Articular chondrocyte of knee joint (primary cell): ENCODE results near the gene SSR2. TPM values are rescaled to one million over a fixed set of nuclear protein-coding genes. Genes with fewer than 3 reads are reported as not detected.

Experiments used
- total RNA-seq: library from RNA; depleted of rRNA; stranded (reverse); fragments of >200 nt; gene quantifications from 2 replicates; pipeline ENCODE4 v1.2.3, GENCODE V29; 2012

The SSR2 gene
- 513 and 533 TPM in 2 replicates for total RNA-seq

DNA sequence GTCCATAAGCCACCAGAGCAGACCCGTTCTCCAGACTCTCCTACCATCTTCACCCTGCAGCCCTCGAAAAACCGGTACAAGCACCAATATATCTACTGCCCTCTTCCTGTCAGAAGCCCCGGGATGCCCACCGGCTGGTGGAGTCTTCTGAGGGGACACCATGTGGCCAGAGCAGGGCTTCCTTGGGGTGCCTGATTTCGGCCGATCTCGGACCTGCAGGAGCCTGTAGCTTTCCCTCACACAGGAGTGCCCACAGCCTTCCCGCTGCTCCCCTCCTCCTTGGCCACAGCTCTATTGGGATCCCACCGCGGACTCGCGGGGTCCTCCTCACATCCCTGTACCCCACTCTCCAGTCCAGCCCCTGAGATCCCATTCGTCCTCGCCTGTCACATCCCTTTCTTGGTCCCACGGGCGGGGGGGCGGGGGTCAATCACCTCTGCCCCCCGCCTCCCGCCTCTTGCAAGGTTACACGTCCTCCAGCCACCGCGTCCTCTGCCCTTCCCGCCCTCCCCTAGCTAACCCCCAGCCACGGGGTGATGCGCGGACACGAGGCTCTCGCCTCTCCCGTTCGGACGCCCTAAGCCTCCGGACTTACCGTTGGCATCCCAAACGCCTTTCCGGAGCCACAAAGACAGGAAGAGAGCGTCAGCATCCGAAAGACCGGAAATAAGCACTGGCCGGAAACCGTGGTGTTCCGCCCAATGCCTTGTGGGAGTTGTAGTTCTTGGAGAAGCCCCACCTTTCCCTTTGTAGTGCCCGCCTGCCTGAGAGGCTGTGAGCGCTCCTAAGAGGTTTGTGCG, at the start of gene SSR2:
TSS of gene SSR2 (minus strand) at position 659 of the 800 bp plus-strand sequence. CDS start 784 bp downstream, outside the sequence.

DNA sequence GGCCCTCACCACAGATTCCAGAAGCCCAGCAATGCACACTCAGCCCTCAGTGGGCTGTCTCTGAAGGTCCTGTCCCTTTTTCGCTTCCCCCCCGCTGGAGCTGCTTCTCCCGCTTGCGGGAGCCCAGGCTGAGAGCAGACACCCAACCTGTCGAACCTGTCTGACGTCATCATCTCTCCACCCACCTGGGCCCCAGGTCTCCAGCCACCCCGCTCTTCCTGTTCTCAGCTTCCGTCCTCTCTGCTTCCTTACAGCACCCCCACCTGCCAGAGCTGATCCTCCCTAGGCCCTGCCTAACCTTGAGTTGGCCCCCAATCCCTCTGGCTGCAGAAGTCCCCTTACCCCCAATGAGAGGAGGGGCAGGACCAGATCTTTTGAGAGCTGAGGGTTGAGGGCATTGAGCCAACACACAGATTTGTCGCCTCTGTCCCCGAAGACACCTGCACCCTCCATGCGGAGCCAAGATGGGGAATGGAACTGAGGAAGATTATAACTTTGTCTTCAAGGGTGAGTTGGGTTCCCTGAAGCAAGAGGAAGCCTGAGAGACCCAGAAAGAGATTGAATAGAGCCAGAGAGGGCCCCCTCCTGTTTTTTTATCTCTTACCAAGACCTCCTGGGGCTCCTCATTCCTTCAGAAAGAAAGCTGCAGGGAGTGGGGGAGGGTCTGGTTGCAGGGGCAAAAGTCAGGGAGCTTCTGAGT, 40.3 kb upstream of the SSR2 start, which contains the start of gene RAB25:
TSS of gene RAB25 (plus strand) at position 224 of the 700 bp plus-strand sequence. CDS start at position 465, 241 bp downstream.

DNA sequence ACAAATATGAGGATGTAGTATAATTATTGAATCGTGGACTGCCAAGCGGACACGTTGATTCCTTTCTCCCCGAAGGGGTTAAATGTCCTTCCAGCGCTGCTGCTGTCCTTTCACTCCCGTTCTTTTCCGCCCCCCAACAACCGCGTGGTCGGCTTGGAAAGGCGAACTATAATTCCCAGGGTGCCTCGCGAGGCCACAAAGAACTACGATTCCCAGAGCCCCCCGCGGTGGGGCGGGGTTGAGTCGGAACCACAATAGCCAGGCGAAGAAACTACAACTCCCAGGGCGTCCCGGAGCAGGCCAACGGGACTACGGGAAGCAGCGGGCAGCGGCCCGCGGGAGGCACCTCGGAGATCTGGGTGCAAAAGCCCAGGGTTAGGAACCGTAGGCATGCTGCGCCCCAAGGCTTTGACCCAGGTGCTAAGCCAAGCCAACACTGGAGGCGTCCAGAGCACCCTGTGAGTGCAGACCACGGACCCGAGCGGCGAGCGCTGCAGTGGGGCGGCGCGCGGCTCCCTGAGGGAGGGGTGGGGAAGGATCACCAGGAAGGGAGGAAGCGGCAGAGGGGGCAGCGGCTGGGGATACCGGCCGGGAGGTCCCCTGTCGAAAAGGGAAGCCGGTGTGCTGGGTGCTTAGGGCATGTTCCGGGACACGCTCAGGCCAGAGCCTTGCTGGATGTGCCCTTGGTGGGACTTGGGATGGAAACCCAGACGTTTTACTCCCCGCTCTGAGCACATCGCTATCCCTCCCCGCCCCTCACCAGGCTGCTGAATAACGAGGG, 33.9 kb upstream of the SSR2 start, which contains the start of gene LAMTOR2:
TSS of gene LAMTOR2 (plus strand) at position 283 of the 781 bp plus-strand sequence. CDS start at position 391, 108 bp downstream.

DNA sequence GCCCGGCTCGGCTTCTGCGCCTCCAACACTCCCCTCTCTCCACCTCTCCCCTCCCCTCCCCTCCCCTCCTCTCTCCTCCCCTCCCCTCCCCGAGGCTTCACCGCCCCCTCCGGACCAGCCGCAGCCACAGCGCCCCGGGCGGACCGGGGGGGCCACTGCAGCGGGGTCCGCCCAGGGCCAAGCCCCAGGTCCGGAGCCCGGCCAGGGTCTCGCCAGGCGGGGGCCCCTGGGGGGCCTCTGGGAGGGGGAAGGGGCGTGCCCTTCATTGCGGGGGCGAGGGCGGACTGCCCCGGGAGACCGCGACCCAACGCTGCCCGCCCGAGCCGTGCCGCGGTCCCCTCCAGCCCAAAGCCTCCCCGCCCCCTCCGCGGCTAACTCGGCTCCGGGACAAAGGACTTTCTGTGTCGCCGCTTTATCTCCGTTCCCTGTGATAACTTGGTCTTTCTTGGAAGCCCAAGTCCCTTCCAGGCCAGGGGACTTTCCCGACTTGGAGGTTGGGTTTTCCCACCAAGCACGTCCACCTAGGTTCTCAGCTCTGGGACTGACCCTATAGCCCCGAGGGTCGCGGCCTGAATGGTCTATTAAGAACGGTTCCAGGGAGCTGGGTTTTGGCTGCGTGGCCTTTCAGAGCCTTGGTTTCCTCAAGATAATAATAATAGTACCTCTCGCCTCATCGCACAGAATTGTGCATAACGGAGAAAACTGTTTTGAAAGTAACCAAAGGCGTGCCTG, 33.2 kb upstream of the SSR2 start, which contains the start of gene UBQLN4:
TSS of gene UBQLN4 (minus strand) at position 31 of the 732 bp plus-strand sequence. CDS start 97 bp downstream, outside the sequence.

DNA sequence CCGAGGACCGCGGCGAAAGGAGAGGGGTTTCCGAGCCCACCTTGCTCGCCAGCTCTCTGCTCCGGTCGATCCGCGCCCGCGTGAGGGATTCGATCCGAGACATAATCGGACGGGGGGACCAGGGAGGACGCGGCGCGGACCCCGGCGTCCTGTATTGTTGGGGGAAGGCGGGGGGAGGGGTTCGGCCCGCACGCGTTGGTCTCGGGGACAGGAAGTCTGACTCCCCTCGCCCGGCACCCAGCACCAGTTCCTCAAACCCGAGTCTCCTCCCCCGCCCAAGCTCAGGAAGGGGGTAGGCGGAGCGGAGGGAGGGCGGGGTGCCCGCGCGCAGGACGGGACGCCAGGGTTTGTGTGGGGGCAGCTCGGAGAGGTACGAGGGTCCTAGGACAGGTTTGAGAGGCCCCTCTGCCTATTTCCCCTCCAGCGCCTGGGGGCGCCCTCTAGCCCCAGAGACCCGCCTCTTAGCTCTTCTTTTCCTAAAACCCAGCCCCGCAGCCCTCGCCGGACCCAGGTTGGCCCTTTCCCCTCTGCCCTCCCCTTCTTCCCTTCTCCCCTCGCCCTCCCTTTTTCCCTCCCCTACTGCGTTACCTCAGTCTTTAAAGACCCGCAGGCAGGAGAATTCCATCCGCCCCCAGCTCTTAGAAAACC, 42.3 kb downstream of the SSR2 start, which contains the start of gene ARHGEF2:
TSS of gene ARHGEF2 (minus strand) at position 223 of the 648 bp plus-strand sequence. CDS start at position 103, 120 bp downstream.

Other genes starting within 250 kb of the SSR2 start
- 44.4 and 44.8 TPM in 2 replicates for gene GON4L, start 163.7 kb downstream of the SSR2 start, total RNA-seq
- gene SYT11, start 161.4 kb downstream of the SSR2 start, total RNA-seq: 38.2 and 45.9 TPM in 2 replicates
- gene RIT1, start 109.6 kb downstream of the SSR2 start, total RNA-seq: 38.8 and 42.3 TPM in 2 replicates
- 24.6 and 29.1 TPM in 2 replicates for gene KHDC4, start 86.5 kb downstream of the SSR2 start, total RNA-seq
- gene RXFP4, start 79.3 kb downstream of the SSR2 start, total RNA-seq: not detected in 2 replicates
- 97.5 and 117 TPM in 2 replicates for gene ARHGEF2, start 42.4 kb downstream of the SSR2 start, total RNA-seq
- 9.9 and 12.3 TPM in 2 replicates for gene UBQLN4, start 32.8 kb upstream of the SSR2 start, total RNA-seq
- 35.1 and 35.9 TPM in 2 replicates for gene LAMTOR2, start 33.8 kb upstream of the SSR2 start, total RNA-seq
- gene RAB25, start 40.2 kb upstream of the SSR2 start, total RNA-seq: 0.13 TPM in 1 of 2 replicates, not detected in the other
- 0.91 and 1.1 TPM in 2 replicates for gene MEX3A, start 61.5 kb upstream of the SSR2 start, total RNA-seq
- gene LMNA, start 93.8 kb upstream of the SSR2 start, total RNA-seq: 866 and 1,017 TPM in 2 replicates
- 2.5 and 2.9 TPM in 2 replicates for gene SEMA4A, start 132.6 kb upstream of the SSR2 start, total RNA-seq
- gene SLC25A44, start 173.2 kb upstream of the SSR2 start, total RNA-seq: 11.0 and 15.3 TPM in 2 replicates
- 27.6 and 32.4 TPM in 2 replicates for gene PMF1, start 192.1 kb upstream of the SSR2 start, total RNA-seq
- 0.32 TPM in 1 of 2 replicates, not detected in the other for gene BGLAP, start 221.2 kb upstream of the SSR2 start, total RNA-seq
- gene PAQR6, start 227.1 kb upstream of the SSR2 start, total RNA-seq: 0.26 and 0.43 TPM in 2 replicates